Cardiac muscle cell (in vitro differentiated cells and primary cell): ENCODE data around the gene KIF26A. TPM values are rescaled to one million over a fixed set of nuclear protein-coding genes. Genes with fewer than 3 reads are reported as not detected.
A peak's percentile ranks its signal among the peaks of the same experiment; 100 is the strongest.

Source experiments
- DNase-seq, 2 donors: peaks; one replicate each; pipeline versions ENCODE4 v3.0.0 to v3.0.0-alpha.2; 2010 to 2017; ENCODE audit warnings: low read depth in 1 of 2, low spot score in 1 of 2
- H3K27ac ChIP-seq: fragments of 200-600 bp; sonication (generic); 2 replicates; pipeline ENCODE4 v1.5.1; 2016
- H3K27me3 ChIP-seq: fragments of 200-600 bp; sonication (generic); 2 replicates; pipeline ENCODE4 v1.6.0; 2016; ENCODE audit warnings: control low read depth
- H3K36me3 ChIP-seq: fragments of 200-600 bp; sonication (generic); 2 replicates; pipeline ENCODE4 v1.5.1; 2016; ENCODE audit warnings: control low read depth
- H3K4me1 ChIP-seq: fragments of 200-600 bp; sonication (generic); 2 replicates; pipeline ENCODE4 v1.8.1; 2017; ENCODE audit warnings: low read depth, mild to moderate bottlenecking, mixed run types
- H3K4me3 ChIP-seq: fragments of 200-600 bp; sonication (generic); 2 replicates; pipeline ENCODE4 v1.5.1; 2016; ENCODE audit warnings: mild to moderate bottlenecking
- H3K9me3 ChIP-seq: fragments of 200-600 bp; sonication (generic); 2 replicates; pipeline ENCODE4 v1.5.1; 2017; ENCODE audit warnings: low read depth, mild to moderate bottlenecking, control low read depth
- polyA plus RNA-seq: library from polyadenylated mRNA; unstranded; fragments of >200 nt; fragmentation: Nextera tagmentation; extraction: Ambion mirVana; gene quantifications from 2 replicates; pipeline ENCODE4 v1.2.1, GENCODE V29; 2016
- total RNA-seq: library from RNA; depleted of rRNA; stranded (reverse); fragments of >200 nt; gene quantifications from 2 replicates; pipeline ENCODE4 v1.2.3, GENCODE V29; 2016
- TF ChIP-seq, protein P1 (sequence below): IDR thresholded peaks from 2 replicates; pipeline ENCODE4 v1.5.1; 2012; ENCODE audit warnings: low read depth, mild to moderate bottlenecking, low read length

Gene KIF26A
- total and polyA plus RNA-seq, 2 experiments from 2014 or later, result 9.9 to 74.9 TPM

GRCh38 chr14:104117341-104118005 is 20.9 kb upstream of the KIF26A start:
- Histone ChIP-seq H3K27ac (no peak overlapping the region), H3K4me1 (no peaks in the 10 kb centered on the region), H3K36me3 (no peaks in the 10 kb centered on the region), H3K9me3 (no peaks in the 10 kb centered on the region), H3K27me3 (peaks cover 83% of the 10 kb centered on the region), H3K4me3 (peak overlapping the region; percentile 19)
- no peak for DNase-seq
- TF ChIP-seq, protein P1, sequence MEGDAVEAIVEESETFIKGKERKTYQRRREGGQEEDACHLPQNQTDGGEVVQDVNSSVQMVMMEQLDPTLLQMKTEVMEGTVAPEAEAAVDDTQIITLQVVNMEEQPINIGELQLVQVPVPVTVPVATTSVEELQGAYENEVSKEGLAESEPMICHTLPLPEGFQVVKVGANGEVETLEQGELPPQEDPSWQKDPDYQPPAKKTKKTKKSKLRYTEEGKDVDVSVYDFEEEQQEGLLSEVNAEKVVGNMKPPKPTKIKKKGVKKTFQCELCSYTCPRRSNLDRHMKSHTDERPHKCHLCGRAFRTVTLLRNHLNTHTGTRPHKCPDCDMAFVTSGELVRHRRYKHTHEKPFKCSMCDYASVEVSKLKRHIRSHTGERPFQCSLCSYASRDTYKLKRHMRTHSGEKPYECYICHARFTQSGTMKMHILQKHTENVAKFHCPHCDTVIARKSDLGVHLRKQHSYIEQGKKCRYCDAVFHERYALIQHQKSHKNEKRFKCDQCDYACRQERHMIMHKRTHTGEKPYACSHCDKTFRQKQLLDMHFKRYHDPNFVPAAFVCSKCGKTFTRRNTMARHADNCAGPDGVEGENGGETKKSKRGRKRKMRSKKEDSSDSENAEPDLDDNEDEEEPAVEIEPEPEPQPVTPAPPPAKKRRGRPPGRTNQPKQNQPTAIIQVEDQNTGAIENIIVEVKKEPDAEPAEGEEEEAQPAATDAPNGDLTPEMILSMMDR, result no peak

DNA sequence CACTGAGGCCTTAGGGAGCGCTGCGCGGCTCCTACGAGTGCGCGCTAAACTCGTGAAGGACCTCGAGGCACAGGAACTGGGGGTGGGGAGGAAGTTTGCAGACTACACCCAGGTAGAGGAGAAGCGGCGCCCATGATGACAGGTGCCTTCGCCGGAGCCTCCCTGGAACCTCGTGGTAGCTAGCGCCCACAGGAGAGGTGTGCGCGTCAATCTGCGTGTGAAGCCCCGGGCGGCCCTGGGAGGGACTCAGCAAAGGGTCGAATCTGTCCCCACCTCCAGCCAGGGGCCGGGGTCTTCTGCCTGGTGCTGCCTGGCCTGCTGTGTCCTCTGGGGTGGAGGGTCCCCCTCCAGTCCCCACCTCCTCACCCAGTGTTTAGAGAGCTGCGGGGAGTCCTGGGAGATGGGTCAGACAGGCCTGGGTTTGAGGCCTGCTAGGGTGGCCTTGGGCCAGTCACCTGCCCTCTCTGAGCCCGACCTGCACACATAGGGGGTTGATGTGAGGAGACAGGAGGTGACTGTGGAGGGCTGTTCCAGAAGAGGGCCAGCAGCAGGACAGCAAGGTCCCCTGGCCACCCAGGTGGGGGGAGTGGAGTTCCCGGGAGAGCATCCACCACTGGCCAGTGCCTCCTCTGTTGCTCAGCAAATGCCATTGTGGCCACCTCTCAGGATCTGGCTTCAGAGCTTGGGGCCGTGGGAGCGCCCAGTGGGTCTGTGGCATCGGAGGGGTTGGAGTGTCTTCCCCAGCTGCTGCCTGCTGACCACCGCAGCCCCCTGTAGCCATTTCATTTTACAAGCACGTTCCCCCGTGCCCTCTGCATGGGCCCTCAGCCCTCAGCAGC is 20.2 kb upstream of the KIF26A start:
- Histone ChIP-seq H3K4me1 (no peaks in the 10 kb centered on the region), H3K9me3 (no peaks in the 10 kb centered on the region), H3K27me3 (peaks cover 80% of the 10 kb centered on the region), H3K27ac (no peak overlapping the region), H3K36me3 (no peaks in the 10 kb centered on the region), H3K4me3 (no peak overlapping the region)
- no peak for DNase-seq
- TF ChIP-seq, protein P1, result no peak

DNA sequence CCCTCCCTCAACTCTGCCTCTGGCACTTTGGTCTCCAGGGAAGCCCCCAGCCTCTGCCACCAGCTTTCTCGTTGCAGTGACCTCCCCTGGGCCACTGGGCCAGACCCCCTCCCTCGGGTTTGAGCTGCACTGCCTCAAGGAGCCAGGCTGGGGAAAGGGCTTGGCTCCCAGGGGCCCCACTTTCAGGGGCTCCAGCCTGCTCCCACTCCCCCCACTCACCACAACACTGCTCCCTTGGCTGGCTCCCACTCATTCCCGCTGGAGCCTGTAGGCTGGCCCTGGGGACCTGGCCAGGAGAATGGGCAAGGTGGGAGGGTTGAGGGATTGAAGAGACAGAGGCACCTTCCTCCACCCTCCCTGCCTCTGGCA is 19.3 kb upstream of the KIF26A start:
- Histone ChIP-seq H3K9me3 (no peaks in the 10 kb centered on the region), H3K36me3 (no peaks in the 10 kb centered on the region), H3K4me1 (no peaks in the 10 kb centered on the region), H3K4me3 (no peak overlapping the region), H3K27me3 (peaks cover 71% of the 10 kb centered on the region), H3K27ac (no peak overlapping the region)
- TF ChIP-seq, protein P1, result no peak
- DNase-seq, result no peak

DNA sequence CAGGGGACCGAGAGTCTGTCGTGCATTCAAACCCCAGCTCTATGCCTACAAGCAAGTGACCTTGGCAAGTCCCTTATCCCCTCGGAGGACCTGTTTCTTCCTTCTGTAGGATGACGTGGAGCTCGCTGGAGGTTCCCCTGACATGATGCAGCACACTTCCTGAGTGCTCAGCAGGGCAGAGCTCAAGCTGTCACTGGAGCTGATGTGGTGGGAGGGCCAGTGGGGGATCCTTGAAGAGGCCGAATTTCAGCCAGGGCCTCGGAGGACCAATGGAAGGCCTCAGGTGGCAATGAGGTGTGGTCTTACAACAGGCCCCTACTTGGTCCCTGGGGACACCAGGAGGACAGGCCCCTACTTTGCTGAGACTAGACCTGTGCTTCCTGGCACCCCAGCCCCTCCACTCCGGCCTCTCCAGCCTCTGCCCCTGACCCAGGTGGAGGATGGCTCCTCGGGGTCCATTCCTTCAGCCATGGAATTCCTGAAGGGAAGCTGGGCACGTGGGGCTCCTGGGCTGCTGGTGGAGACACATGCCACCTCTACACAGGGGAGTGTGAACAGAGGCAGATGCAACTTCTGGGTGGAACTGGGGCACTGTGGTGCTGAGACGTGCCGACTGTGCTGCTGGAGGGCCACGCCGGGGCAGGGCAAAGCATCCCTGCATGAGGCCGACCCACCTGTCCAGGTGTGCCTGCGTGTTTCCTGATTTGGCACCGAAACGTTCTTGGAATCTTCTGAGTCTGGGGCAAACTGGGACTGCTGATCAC is 18.7 kb upstream of the KIF26A start:
- peaks cover 66% of the 10 kb centered on the region for H3K27me3 ChIP-seq
- no peaks in the 10 kb centered on the region for H3K4me1 ChIP-seq
- no peaks in the 10 kb centered on the region for H3K9me3 ChIP-seq
- TF ChIP-seq, protein P1, result no peak
- no peak overlapping the region for H3K4me3 ChIP-seq
- no peaks in the 10 kb centered on the region for H3K36me3 ChIP-seq
- DNase-seq, result no peak
- H3K27ac ChIP-seq, result no peak overlapping the region

DNA sequence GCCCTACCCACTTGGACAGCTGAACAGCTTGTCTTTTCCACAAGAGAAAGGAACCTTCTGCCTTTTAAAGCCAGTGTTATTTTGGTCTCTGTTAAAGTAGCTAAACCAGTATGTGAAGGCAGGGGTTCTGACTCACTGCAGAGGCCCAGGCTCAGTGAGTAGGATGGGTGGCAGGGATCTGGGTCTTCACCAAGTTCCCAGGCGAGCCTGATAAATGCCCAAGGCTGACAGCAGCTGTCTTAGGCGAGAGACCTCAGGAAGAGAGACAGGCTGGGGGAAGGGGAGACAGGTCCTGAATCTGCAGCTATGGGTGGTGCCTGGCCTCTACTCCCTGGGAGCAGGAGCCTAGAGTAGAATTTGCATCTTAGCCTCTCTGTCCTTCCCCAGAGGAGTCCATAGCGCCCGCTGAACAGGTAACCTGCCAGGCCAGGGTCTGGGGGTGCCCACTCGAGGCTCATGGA is 18.1 kb upstream of the KIF26A start:
- Histone ChIP-seq H3K36me3 (no peaks in the 10 kb centered on the region), H3K4me3 (no peak overlapping the region), H3K27me3 (peaks cover 59% of the 10 kb centered on the region), H3K9me3 (no peaks in the 10 kb centered on the region), H3K27ac (no peak overlapping the region), H3K4me1 (no peaks in the 10 kb centered on the region)
- TF ChIP-seq, protein P1, result no peak
- no peak for DNase-seq
